ENCODE data around the gene UBASH3B.

The UBASH3B gene

GRCh38 chr11:122743097-122743741 lies 87.7 kb downstream of the UBASH3B start:
- H3K27ac ChIP-seq, result no peak overlapping the region
- H3K9me3 ChIP-seq (ENCODE audit: low read depth, low read length), result no peaks in the 10 kb centered on the region
- no peak for DNase-seq (ENCODE audit: low read depth, low spot score)
- TF ChIP-seq POLR2AphosphoS5 (IDR thresholded peaks at IDR 0.05; ENCODE audit: borderline replicate concordance, low read depth, low read length) (no peak), FOXP2 (optimal IDR thresholded peaks at IDR 0.05; ENCODE audit: control extremely low read depth, extremely low read length, insufficient read depth) (no peak), EZH2 (IDR thresholded peaks at IDR 0.05) (no peak)
- H3K9ac ChIP-seq (ENCODE audit: insufficient read length), result no peak overlapping the region
- H3K36me3 ChIP-seq (ENCODE audit: insufficient read depth, low read length), result no peaks in the 10 kb centered on the region
- no peak overlapping the region for H3K4me3 ChIP-seq

- H3K36me3 ChIP-seq (ENCODE audit: insufficient read depth, low read length), result no peaks in the 10 kb centered on the region
- no peak for DNase-seq (ENCODE audit: low read depth, low spot score)
- H3K9me3 ChIP-seq (ENCODE audit: low read depth, low read length), result no peaks in the 10 kb centered on the region
- TF ChIP-seq POLR2AphosphoS5 (IDR thresholded peaks at IDR 0.05; ENCODE audit: borderline replicate concordance, low read depth, low read length) (no peak), EZH2 (IDR thresholded peaks at IDR 0.05) (no peak), FOXP2 (optimal IDR thresholded peaks at IDR 0.05; ENCODE audit: control extremely low read depth, extremely low read length, insufficient read depth) (no peak)
- H3K4me3 ChIP-seq, result no peak overlapping the region
- no peak overlapping the region for H3K27ac ChIP-seq
- H3K9ac ChIP-seq (ENCODE audit: insufficient read length), result no peak overlapping the region
Measured at GRCh38 chr11:122743949-122744348, 88.4 kb downstream of the UBASH3B start.

GRCh38 chr11:122744357-122744756 lies 88.8 kb downstream of the UBASH3B start:
- Histone ChIP-seq H3K4me3 (no peak overlapping the region), H3K27ac (no peak overlapping the region), H3K9me3 (ENCODE audit: low read depth, low read length) (no peaks in the 10 kb centered on the region), H3K9ac (ENCODE audit: insufficient read length) (no peak overlapping the region), H3K36me3 (ENCODE audit: insufficient read depth, low read length) (no peaks in the 10 kb centered on the region)
- TF ChIP-seq EZH2 (IDR thresholded peaks at IDR 0.05) (no peak), POLR2AphosphoS5 (IDR thresholded peaks at IDR 0.05; ENCODE audit: borderline replicate concordance, low read depth, low read length) (no peak), FOXP2 (optimal IDR thresholded peaks at IDR 0.05; ENCODE audit: control extremely low read depth, extremely low read length, insufficient read depth) (no peak)
- no peak for DNase-seq (ENCODE audit: low read depth, low spot score)

GRCh38 chr11:122745111-122745510 lies 89.6 kb downstream of the UBASH3B start:
- Histone ChIP-seq H3K9ac (ENCODE audit: insufficient read length) (no peak overlapping the region), H3K36me3 (ENCODE audit: insufficient read depth, low read length) (no peaks in the 10 kb centered on the region), H3K4me3 (no peak overlapping the region), H3K9me3 (ENCODE audit: low read depth, low read length) (no peaks in the 10 kb centered on the region), H3K27ac (no peak overlapping the region)
- TF ChIP-seq EZH2 (IDR thresholded peaks at IDR 0.05) (no peak), POLR2AphosphoS5 (IDR thresholded peaks at IDR 0.05; ENCODE audit: borderline replicate concordance, low read depth, low read length) (no peak), FOXP2 (optimal IDR thresholded peaks at IDR 0.05; ENCODE audit: control extremely low read depth, extremely low read length, insufficient read depth) (no peak)
- DNase-seq (ENCODE audit: low read depth, low spot score), result no peak

- Histone ChIP-seq H3K9ac (ENCODE audit: insufficient read length) (no peak overlapping the region), H3K36me3 (ENCODE audit: insufficient read depth, low read length) (no peaks in the 10 kb centered on the region), H3K9me3 (ENCODE audit: low read depth, low read length) (no peaks in the 10 kb centered on the region), H3K4me3 (no peak overlapping the region), H3K27ac (no peak overlapping the region)
- no peak for DNase-seq (ENCODE audit: low read depth, low spot score)
- TF ChIP-seq POLR2AphosphoS5 (IDR thresholded peaks at IDR 0.05; ENCODE audit: borderline replicate concordance, low read depth, low read length), result no peak
- TF ChIP-seq FOXP2 (optimal IDR thresholded peaks at IDR 0.05; ENCODE audit: control extremely low read depth, extremely low read length, insufficient read depth), result no peak
- TF ChIP-seq EZH2 (IDR thresholded peaks at IDR 0.05), result no peak
Measured at GRCh38 chr11:122746050-122746478, 90.5 kb downstream of the UBASH3B start.

GRCh38 chr11:122746611-122747244 lies 91.2 kb downstream of the UBASH3B start:
- Histone ChIP-seq H3K4me3 (no peak overlapping the region), H3K27ac (no peak overlapping the region), H3K9ac (ENCODE audit: insufficient read length) (no peak overlapping the region), H3K9me3 (ENCODE audit: low read depth, low read length) (no peaks in the 10 kb centered on the region), H3K36me3 (ENCODE audit: insufficient read depth, low read length) (no peaks in the 10 kb centered on the region)
- DNase-seq (ENCODE audit: low read depth, low spot score), result no peak
- TF ChIP-seq POLR2AphosphoS5 (IDR thresholded peaks at IDR 0.05; ENCODE audit: borderline replicate concordance, low read depth, low read length) (no peak), EZH2 (IDR thresholded peaks at IDR 0.05) (no peak), FOXP2 (optimal IDR thresholded peaks at IDR 0.05; ENCODE audit: control extremely low read depth, extremely low read length, insufficient read depth) (no peak)

GRCh38 chr11:122747351-122747781 lies 91.8 kb downstream of the UBASH3B start:
- no peak overlapping the region for H3K4me3 ChIP-seq
- no peaks in the 10 kb centered on the region for H3K9me3 ChIP-seq (ENCODE audit: low read depth, low read length)
- no peak for DNase-seq (ENCODE audit: low read depth, low spot score)
- TF ChIP-seq EZH2 (IDR thresholded peaks at IDR 0.05) (no peak), POLR2AphosphoS5 (IDR thresholded peaks at IDR 0.05; ENCODE audit: borderline replicate concordance, low read depth, low read length) (no peak), FOXP2 (optimal IDR thresholded peaks at IDR 0.05; ENCODE audit: control extremely low read depth, extremely low read length, insufficient read depth) (no peak)
- H3K27ac ChIP-seq, result no peak overlapping the region
- no peaks in the 10 kb centered on the region for H3K36me3 ChIP-seq (ENCODE audit: insufficient read depth, low read length)
- no peak overlapping the region for H3K9ac ChIP-seq (ENCODE audit: insufficient read length)

GRCh38 chr11:122749005-122749687 lies 93.6 kb downstream of the UBASH3B start:
- TF ChIP-seq EZH2 (IDR thresholded peaks at IDR 0.05) (no peak), POLR2AphosphoS5 (IDR thresholded peaks at IDR 0.05; ENCODE audit: borderline replicate concordance, low read depth, low read length) (no peak), FOXP2 (optimal IDR thresholded peaks at IDR 0.05; ENCODE audit: control extremely low read depth, extremely low read length, insufficient read depth) (no peak)

More at GRCh38 chr11:122749005-122749687, 93.6 kb downstream of the UBASH3B start:
- Histone ChIP-seq H3K9ac (ENCODE audit: insufficient read length) (no peak overlapping the region), H3K9me3 (ENCODE audit: low read depth, low read length) (no peaks in the 10 kb centered on the region), H3K4me3 (peak overlapping the region; percentile 14; the same call in 1 of the 2 replicates), H3K27ac (no peak overlapping the region), H3K36me3 (ENCODE audit: insufficient read depth, low read length) (no peaks in the 10 kb centered on the region)
- peak; percentile 16 for DNase-seq (ENCODE audit: low read depth, low spot score)
